Mammary epithelial cell (primary cell): Measurements from ENCODE around the gene NR2F1-AS1.

ENCODE experiments used
- CTCF ChIP-seq, 2 donors: IDR thresholded peaks in 1 of 2; conservative IDR thresholded peaks in 1 of 2; 2 replicates each; pipeline ENCODE4 v1.5.1; 2011 to 2012; ENCODE audit warnings: inconsistent platforms in 2 of 2, low read length in 2 of 2, mild to moderate bottlenecking in 2 of 2, control low read depth in 1 of 2, low read depth in 1 of 2; ENCODE audit not compliant: insufficient read depth in 1 of 2; ENCODE audit errors: extremely low read depth in 1 of 2
- EZH2 ChIP-seq: IDR thresholded peaks from 2 replicates; pipeline ENCODE4 v1.6.1; 2012; ENCODE audit warnings: low read length, inconsistent platforms, borderline replicate concordance

GRCh38 chr5:93359960-93360305 is 221.1 kb downstream of the NR2F1-AS1 start:
- TF ChIP-seq CTCF (conservative IDR thresholded peaks at IDR 0.05 in 1 of 2, IDR thresholded peaks at IDR 0.05 in 1 of 2; ENCODE audit: extremely low read depth in 1 of 2, insufficient read depth in 1 of 2, low read depth in 1 of 2, low read length in 2 of 2), result no peak
- no peak for TF ChIP-seq EZH2
